H1 (cell line): Measurements from ENCODE around the gene SYTL2. TPM values are rescaled to one million over a fixed set of nuclear protein-coding genes. Genes with fewer than 3 reads are reported as not detected.

Source experiments
- E2F6 ChIP-seq: IDR thresholded peaks from 2 replicates; pipeline ENCODE4 v1.6.1; 2012; ENCODE audit warnings: inconsistent platforms
- SIN3A ChIP-seq, 2 experiments: IDR thresholded peaks in 1 of 2; conservative IDR thresholded peaks in 1 of 2; 2 replicates each; pipeline ENCODE4 v1.6.1; 2011 to 2012; ENCODE audit warnings: low read length in 2 of 2, improper control_type of control experiment in 1 of 2, low read depth in 1 of 2, mild to moderate bottlenecking in 1 of 2
- TEAD4 ChIP-seq: IDR thresholded peaks from 2 replicates; pipeline ENCODE4 v1.6.1; 2012; ENCODE audit warnings: low read depth, low read length, inconsistent platforms, mixed read lengths
- polyA plus RNA-seq, 7 experiments: library from polyadenylated mRNA; depleted of rRNA in 3 of 7; stranded (reverse) in 5 of 7; unstranded in 2 of 7; fragments of >200 nt in 5 of 7; fragments of 200-250 nt in 2 of 7; gene quantifications; 1 replicate in 5 of 7; 2 replicates in 1 of 7; 4 replicates in 1 of 7; pipeline versions ENCODE4 v1.2.1 to v1.2.3, GENCODE V29; 2011 to 2013; ENCODE audit warnings: missing spikeins in 2 of 7, mixed read lengths in 2 of 7
- total RNA-seq: library from RNA; stranded (reverse); fragmentation: NEBNext Ultra II Directional; extraction: Animal tissue kit (Norgen Biotek cat#: 25700); gene quantifications from 2 replicates; pipeline ENCODE4 v1.2.1, GENCODE V29; 2021

The SYTL2 gene
- total and polyA plus RNA-seq, 2 of the 8 experiments (the other 6 are each of a cell fraction or from before 2014, with no cell fraction given): 1.3 to 9.1 TPM

- TF ChIP-seq E2F6 (no peak), TEAD4 (no peak), SIN3A (conservative IDR thresholded peaks at IDR 0.05 in 1 of 2, IDR thresholded peaks at IDR 0.05 in 1 of 2; ENCODE audit: low read depth in 1 of 2, low read length in 2 of 2) (no peak)
- TF ChIP-seq, all 59 proteins: peak for 0
Observed at GRCh38 chr11:85756401-85757200, 54.3 kb downstream of the SYTL2 start (continued).
